Measurements from ENCODE around the gene BCL3. TPM values are rescaled to one million over a fixed set of nuclear protein-coding genes. Genes with fewer than 3 reads are reported as not detected.
A peak's percentile ranks its signal among the peaks of the same experiment; 100 is the strongest.

The BCL3 gene
- total and polyA plus RNA-seq, 2 of the 13 experiments (the other 11 are each of a cell fraction or from before 2014, with no cell fraction given) = 2.3 to 4.0 TPM

DNA sequence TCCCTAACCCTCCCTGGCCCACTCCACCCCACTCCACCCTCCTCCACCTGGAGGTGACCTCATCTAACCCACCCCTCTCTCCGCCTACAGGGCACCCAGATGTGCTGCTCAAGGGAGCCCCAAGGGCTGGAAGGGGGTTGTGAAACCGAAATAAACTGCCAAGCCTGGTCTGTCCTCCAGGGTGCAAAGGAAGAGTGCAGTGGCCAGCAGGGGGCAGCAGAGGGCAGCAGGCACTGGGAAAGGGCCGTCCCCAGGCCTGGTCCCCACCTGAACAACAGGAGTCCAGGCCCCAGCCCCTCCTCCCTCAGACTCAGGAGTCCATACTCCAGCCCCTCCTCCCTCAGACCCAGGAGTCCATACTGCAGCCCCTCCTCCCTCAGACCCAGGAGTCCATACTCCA is 52.0 kb downstream of the BCL3 start (continued):
- TF ChIP-seq, protein P1, sequence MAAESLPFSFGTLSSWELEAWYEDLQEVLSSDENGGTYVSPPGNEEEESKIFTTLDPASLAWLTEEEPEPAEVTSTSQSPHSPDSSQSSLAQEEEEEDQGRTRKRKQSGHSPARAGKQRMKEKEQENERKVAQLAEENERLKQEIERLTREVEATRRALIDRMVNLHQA (CRISPR knock-in tag; IDR thresholded peaks at IDR 0.05) = no peak
- TF ChIP-seq, protein P2, sequence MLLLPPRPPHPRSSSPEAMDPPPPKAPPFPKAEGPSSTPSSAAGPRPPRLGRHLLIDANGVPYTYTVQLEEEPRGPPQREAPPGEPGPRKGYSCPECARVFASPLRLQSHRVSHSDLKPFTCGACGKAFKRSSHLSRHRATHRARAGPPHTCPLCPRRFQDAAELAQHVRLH (CRISPR knock-in tag; IDR thresholded peaks at IDR 0.05; ENCODE audit: borderline replicate concordance, low read depth) = peak; percentile 78; the same call in 1 of the 2 replicates
- TF ChIP-seq SP2 (CRISPR knock-in tag; IDR thresholded peaks at IDR 0.05) (no peak), ZBTB20 (CRISPR knock-in tag; IDR thresholded peaks at IDR 0.05; ENCODE audit: borderline replicate concordance, low read depth) (no peak), JUND (CRISPR knock-in tag; IDR thresholded peaks at IDR 0.05) (no peak), ZBTB8A (CRISPR knock-in tag; IDR thresholded peaks at IDR 0.05; ENCODE audit: borderline replicate concordance, low read depth) (no peak), NR2F2 (IDR thresholded peaks at IDR 0.05; ENCODE audit: borderline replicate concordance, low read depth) (no peak), NR1H2 (CRISPR knock-in tag; IDR thresholded peaks at IDR 0.05; ENCODE audit: borderline replicate concordance, low read depth) (no peak), SMARCE1 (IDR thresholded peaks at IDR 0.05; ENCODE audit: borderline replicate concordance) (no peak), GTF3A (CRISPR knock-in tag; conservative IDR thresholded peaks at IDR 0.05) (no peak), IKZF5 (CRISPR knock-in tag; IDR thresholded peaks at IDR 0.05) (peak; percentile 54; the same call in 1 of the 2 replicates), FOXA1 (IDR thresholded peaks at IDR 0.05) (no peak), FOXA1 (CRISPR knock-in tag; IDR thresholded peaks at IDR 0.05) (peak; percentile 25), ARID3A (IDR thresholded peaks at IDR 0.05; ENCODE audit: low read depth, low read length) (no peak), ELK4 (CRISPR knock-in tag; IDR thresholded peaks at IDR 0.05; ENCODE audit: borderline replicate concordance) (no peak), PCBP2 (optimal IDR thresholded peaks at IDR 0.05; ENCODE audit: low read depth, low read length, poor library complexity, severe bottlenecking) (no peak), SNAI1 (CRISPR knock-in tag; IDR thresholded peaks at IDR 0.05; ENCODE audit: borderline replicate concordance) (no peak), AGO2 (optimal IDR thresholded peaks at IDR 0.05; ENCODE audit: low read depth, low read length) (no peak), HINFP (CRISPR knock-in tag; IDR thresholded peaks at IDR 0.05; ENCODE audit: low read depth) (0 out of 2 replicates have a peak, but pooled peaks have one; percentile 47), HOXA7 (CRISPR knock-in tag; IDR thresholded peaks at IDR 0.05) (no peak), ZNF256 (CRISPR knock-in tag; conservative IDR thresholded peaks at IDR 0.05) (no peak)
- TF ChIP-seq, protein P3, sequence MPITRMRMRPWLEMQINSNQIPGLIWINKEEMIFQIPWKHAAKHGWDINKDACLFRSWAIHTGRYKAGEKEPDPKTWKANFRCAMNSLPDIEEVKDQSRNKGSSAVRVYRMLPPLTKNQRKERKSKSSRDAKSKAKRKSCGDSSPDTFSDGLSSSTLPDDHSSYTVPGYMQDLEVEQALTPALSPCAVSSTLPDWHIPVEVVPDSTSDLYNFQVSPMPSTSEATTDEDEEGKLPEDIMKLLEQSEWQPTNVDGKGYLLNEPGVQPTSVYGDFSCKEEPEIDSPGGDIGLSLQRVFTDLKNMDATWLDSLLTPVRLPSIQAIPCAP (CRISPR knock-in tag; IDR thresholded peaks at IDR 0.05; ENCODE audit: low read depth) = no peak
